ENCODE results near the gene B4GALNT2. TPM values are rescaled to one million over a fixed set of nuclear protein-coding genes. Genes with fewer than 3 reads are reported as not detected.
"Not testable (repeated sequence)": the region's sequence is repeated elsewhere in the genome, so short reads cannot be mapped to it uniquely, and the experiment has no call there.

B4GALNT2 gene
- total RNA-seq, 1 donor from 2014 or later, result not detected

GRCh38 chr17:49183341-49183740 is 50.8 kb downstream of the B4GALNT2 start:
- DNase-seq, result no peak

- DNase-seq, result no peak
These were observed 51.2 kb downstream of the B4GALNT2 start for GRCh38 chr17:49183801-49184200.

- DNase-seq, result not testable (repeated sequence)
These were observed 52.0 kb downstream of the B4GALNT2 start for GRCh38 chr17:49184522-49184921.

GRCh38 chr17:49185381-49185780 is 52.8 kb downstream of the B4GALNT2 start:
- DNase-seq, result not testable (repeated sequence)

- DNase-seq, result no peak
These were observed 54.7 kb downstream of the B4GALNT2 start for GRCh38 chr17:49187301-49187700.

GRCh38 chr17:49190932-49191331 is 58.4 kb downstream of the B4GALNT2 start:
- DNase-seq, result no peak

GRCh38 chr17:49191409-49191916 is 58.9 kb downstream of the B4GALNT2 start:
- DNase-seq, result no peak

GRCh38 chr17:49191917-49192741 is 59.6 kb downstream of the B4GALNT2 start:
- peak; percentile 93 for DNase-seq

- peak; percentile 76 for DNase-seq
These were observed 61.1 kb downstream of the B4GALNT2 start for GRCh38 chr17:49193513-49194296.

GRCh38 chr17:49194297-49194607 is 61.7 kb downstream of the B4GALNT2 start:
- DNase-seq, result no peak

GRCh38 chr17:49195751-49196150 is 63.2 kb downstream of the B4GALNT2 start:
- no peak for DNase-seq

- DNase-seq, result no peak
These were observed 64.0 kb downstream of the B4GALNT2 start for GRCh38 chr17:49196520-49196919.

GRCh38 chr17:49197346-49197998 is 64.9 kb downstream of the B4GALNT2 start:
- DNase-seq, result no peak

- no peak for DNase-seq
These were observed 65.6 kb downstream of the B4GALNT2 start for GRCh38 chr17:49198211-49198610.

GRCh38 chr17:49200423-49201083 is 68.0 kb downstream of the B4GALNT2 start:
- DNase-seq, result no peak

GRCh38 chr17:49201481-49201927 is 68.9 kb downstream of the B4GALNT2 start:
- DNase-seq, result no peak

- DNase-seq, result no peak
These were observed 71.2 kb downstream of the B4GALNT2 start for GRCh38 chr17:49203796-49204195.

- no peak for DNase-seq
These were observed 71.9 kb downstream of the B4GALNT2 start for GRCh38 chr17:49204516-49204915.

GRCh38 chr17:49209061-49209571 is 76.5 kb downstream of the B4GALNT2 start:
- DNase-seq, result no peak

- no peak for DNase-seq
These were observed 77.8 kb downstream of the B4GALNT2 start, which contains the start of the genes ABI3 and GNGT2 for GRCh38 chr17:49210158-49211029. ABI3 (plus strand) TSS chr17:49210707; CDS start chr17:49210725, 18 bp downstream. GNGT2 (minus strand) TSS chr17:49210574; CDS start chr17:49207422, 3,152 bp downstream.

- no peak for DNase-seq
These were observed 80.8 kb downstream of the B4GALNT2 start for GRCh38 chr17:49213399-49213798.
